Measurements from ENCODE around the gene DAGLA.

DAGLA gene

GRCh38 chr11:61782841-61783240 lies 102.7 kb downstream of the DAGLA start:
- no peak for DNase-seq

- DNase-seq: no peak
Measured at GRCh38 chr11:61783717-61784505, 103.7 kb downstream of the DAGLA start.

GRCh38 chr11:61784506-61784805 lies 104.3 kb downstream of the DAGLA start:
- DNase-seq: no peak

GRCh38 chr11:61785837-61786402 lies 105.7 kb downstream of the DAGLA start:
- no peak for DNase-seq

- peak; percentile 11 for DNase-seq
Measured at GRCh38 chr11:61787928-61788491, 107.8 kb downstream of the DAGLA start.

GRCh38 chr11:61791737-61792309 lies 111.6 kb downstream of the DAGLA start:
- peak; percentile 80 for DNase-seq

GRCh38 chr11:61792310-61793082 lies 112.3 kb downstream of the DAGLA start, which contains the start of the genes FEN1 and TMEM258:
Gene FEN1 (plus strand): TSS chr11:61792911. CDS start chr11:61795362, 2,451 bp downstream.
Gene TMEM258 (minus strand): TSS chr11:61792599. CDS start chr11:61792558, 41 bp downstream.
- DNase-seq: peak; percentile 95

GRCh38 chr11:61793083-61793828 lies 113.1 kb downstream of the DAGLA start:
- no peak for DNase-seq

GRCh38 chr11:61793829-61794204 lies 113.6 kb downstream of the DAGLA start:
- DNase-seq: no peak

- DNase-seq: no peak
Measured at GRCh38 chr11:61794579-61794978, 114.4 kb downstream of the DAGLA start.

GRCh38 chr11:61795459-61795858 lies 115.3 kb downstream of the DAGLA start:
- no peak for DNase-seq

- no peak for DNase-seq
Measured at GRCh38 chr11:61795876-61796526, 115.8 kb downstream of the DAGLA start.

Measured in SHP77 treated with DMSO at 0.1 percent for 48 hours (cell line).